Raji (cell line): ENCODE measurements around the gene DCDC2B.
A peak's percentile ranks its signal among the peaks of the same experiment; 100 is the strongest.

Source experiments
- POLR2A ChIP-seq: IDR thresholded peaks from 2 replicates; pipeline ENCODE4 v1.6.1; 2011; ENCODE audit warnings: low read depth, low read length, control low read depth; ENCODE audit not compliant: insufficient read depth

Gene DCDC2B

GRCh38 chr1:32192220-32192948 lies 16.5 kb upstream of the DCDC2B start:
- TF ChIP-seq POLR2A = no peak

- TF ChIP-seq POLR2A = no peak
Measured at GRCh38 chr1:32194984-32195383, 13.9 kb upstream of the DCDC2B start.

- no peak for TF ChIP-seq POLR2A
Measured at GRCh38 chr1:32195531-32195930, 13.4 kb upstream of the DCDC2B start.

- TF ChIP-seq POLR2A = no peak
Measured at GRCh38 chr1:32195972-32196823, 12.7 kb upstream of the DCDC2B start.

- no peak for TF ChIP-seq POLR2A
Measured at GRCh38 chr1:32197074-32197473, 11.8 kb upstream of the DCDC2B start.

- no peak for TF ChIP-seq POLR2A
Measured at GRCh38 chr1:32197837-32198236, 11.1 kb upstream of the DCDC2B start.

GRCh38 chr1:32198237-32199042 lies 10.4 kb upstream of the DCDC2B start:
- TF ChIP-seq POLR2A = no peak

- no peak for TF ChIP-seq POLR2A
Measured at GRCh38 chr1:32199043-32199716, 9.7 kb upstream of the DCDC2B start.

GRCh38 chr1:32199717-32200072 lies 9.2 kb upstream of the DCDC2B start:
- TF ChIP-seq POLR2A = no peak

- TF ChIP-seq POLR2A = peak; percentile 66
Measured at GRCh38 chr1:32200226-32201010, 8.5 kb upstream of the DCDC2B start, which contains the start of gene CCDC28B. Gene CCDC28B, plus strand, starts transcription at chr1:32200595. Its CDS starts 1,341 bp downstream, at chr1:32201936.

GRCh38 chr1:32201011-32201855 lies 7.7 kb upstream of the DCDC2B start:
- TF ChIP-seq POLR2A = 0 out of 2 replicates have a peak, but pooled peaks have one; percentile 34

GRCh38 chr1:32204943-32205361 lies 3.9 kb upstream of the DCDC2B start:
- no peak for TF ChIP-seq POLR2A
